Measurements from ENCODE around the gene CRYAB.

The CRYAB gene

GRCh38 chr11:111912535-111912934 is 965 bp upstream of the CRYAB start, which contains the start of gene HSPB2:
Gene HSPB2, plus strand, starts transcription at chr11:111912734. Its CDS starts 96 bp downstream, at chr11:111912830.
- DNase-seq (ENCODE audit: low read depth in 1 of 2, low spot score in 1 of 2) = no peak
- peaks cover 7% of the 10 kb centered on the region for H3K27me3 ChIP-seq (ENCODE audit: insufficient read depth, poor library complexity, severe bottlenecking)
- TF ChIP-seq CTCF (IDR thresholded peaks at IDR 0.05; ENCODE audit: insufficient read depth, low read length) (no peak), POLR2AphosphoS5 (IDR thresholded peaks at IDR 0.05; ENCODE audit: low read depth) (no peak), SPI1 (IDR thresholded peaks at IDR 0.05; ENCODE audit: borderline replicate concordance, low read depth) (no peak), GABPA (IDR thresholded peaks at IDR 0.05; ENCODE audit: low read depth) (no peak), REST (IDR thresholded peaks at IDR 0.05; ENCODE audit: insufficient replicate concordance, low read depth) (no peak)
- no peak within 1 kb of the TSS for H3K4me3 ChIP-seq (replicated peaks; ENCODE audit: insufficient read depth, low read length)
- no peak within 1 kb of the TSS for H3K27ac ChIP-seq (replicated peaks)

GRCh38 chr11:111910676-111911562 is 651 bp downstream of the CRYAB start:
- H3K4me3 ChIP-seq (replicated peaks; ENCODE audit: insufficient read depth, low read length) = no peak overlapping the region
- TF ChIP-seq REST (IDR thresholded peaks at IDR 0.05; ENCODE audit: insufficient replicate concordance, low read depth) = no peak
- peaks cover 7% of the 10 kb centered on the region for H3K27me3 ChIP-seq (ENCODE audit: insufficient read depth, poor library complexity, severe bottlenecking)
- no peak for DNase-seq (ENCODE audit: low read depth in 1 of 2, low spot score in 1 of 2)
- no peak overlapping the region for H3K27ac ChIP-seq (replicated peaks)

- Histone ChIP-seq H3K4me3 (replicated peaks; ENCODE audit: insufficient read depth, low read length) (no peak overlapping the region), H3K27ac (replicated peaks) (no peak overlapping the region), H3K27me3 (ENCODE audit: insufficient read depth, poor library complexity, severe bottlenecking) (peaks cover 7% of the 10 kb centered on the region)
- no peak for DNase-seq (ENCODE audit: low read depth in 1 of 2, low spot score in 1 of 2)
- TF ChIP-seq REST (IDR thresholded peaks at IDR 0.05; ENCODE audit: insufficient replicate concordance, low read depth) (no peak), CTCF (IDR thresholded peaks at IDR 0.05; ENCODE audit: insufficient read depth, low read length) (no peak), POLR2AphosphoS5 (IDR thresholded peaks at IDR 0.05; ENCODE audit: low read depth) (no peak), GABPA (IDR thresholded peaks at IDR 0.05; ENCODE audit: low read depth) (no peak), SPI1 (IDR thresholded peaks at IDR 0.05; ENCODE audit: borderline replicate concordance, low read depth) (no peak)
These were observed 2.2 kb downstream of the CRYAB start for GRCh38 chr11:111909378-111909777.
